NOMO-1 (cell line): ENCODE results near the gene BEST1.
A peak's percentile ranks its signal among the peaks of the same experiment; 100 is the strongest.
"Not testable (repeated sequence)": the region's sequence is repeated elsewhere in the genome, so short reads cannot be mapped to it uniquely, and the experiment has no call there.

Experiments used
- DNase-seq, 2 experiments: peaks; one replicate each; lab custom pipeline; 2025; ENCODE audit not compliant: unreplicated experiment in 2 of 2; lab: John Stamatoyannopoulos, UW

Gene BEST1

DNA sequence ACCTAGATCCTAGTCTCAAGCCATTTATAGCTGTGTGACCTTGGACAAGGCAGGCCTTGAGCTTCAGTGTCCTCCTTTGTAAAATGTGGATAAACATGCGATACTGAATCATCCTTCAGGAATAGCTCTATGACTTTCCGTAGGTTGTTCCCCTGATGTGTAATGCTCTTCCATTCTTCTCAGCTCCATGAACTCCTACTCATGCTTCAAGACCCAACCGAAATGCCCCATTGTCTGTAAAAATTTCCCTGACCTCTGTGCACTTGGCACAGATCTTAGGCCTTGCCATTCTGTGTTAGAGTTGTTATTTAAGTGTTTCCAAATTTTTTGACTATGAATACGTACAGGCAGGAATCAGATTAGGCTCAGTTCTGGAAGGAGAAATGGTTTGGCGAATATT is 3.3 kb upstream of the BEST1 start:
- DNase-seq, result no peak

DNA sequence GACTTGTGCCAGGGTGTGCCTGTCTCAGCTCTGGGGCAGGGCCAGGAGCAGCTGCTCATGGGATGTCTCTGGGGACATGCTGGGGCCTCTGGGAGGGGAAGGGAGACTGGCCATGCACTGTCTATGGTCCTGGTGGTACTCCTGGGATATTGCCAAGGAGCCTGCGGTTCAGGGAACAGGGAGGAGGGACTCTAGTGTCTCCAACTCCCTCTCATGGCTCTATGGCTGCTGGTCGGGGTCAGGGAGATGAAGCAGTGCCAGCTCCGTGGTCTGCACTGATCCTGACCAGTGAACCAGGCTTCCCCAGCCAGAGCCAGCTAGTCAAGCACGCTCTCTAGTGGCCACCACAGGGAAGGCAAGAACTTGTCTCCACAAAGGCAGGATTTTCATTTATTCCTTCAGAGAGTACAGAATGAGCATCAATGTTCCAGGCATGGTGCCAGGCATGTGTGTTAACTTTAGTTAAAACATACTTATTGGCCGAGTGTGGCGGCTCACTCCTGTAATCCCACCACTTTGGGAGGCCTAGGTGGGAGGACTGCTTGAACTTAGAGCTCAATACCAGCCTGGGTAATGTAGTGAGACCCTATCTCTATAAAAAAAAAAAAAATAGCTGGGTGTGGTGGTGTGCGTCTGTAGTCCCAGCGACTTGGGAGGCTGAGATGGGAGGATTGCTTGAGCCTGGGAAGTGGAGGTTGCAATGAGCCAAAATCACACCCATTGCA is 2.5 kb upstream of the BEST1 start:
- peak; percentile 43 to 77 for DNase-seq

DNA sequence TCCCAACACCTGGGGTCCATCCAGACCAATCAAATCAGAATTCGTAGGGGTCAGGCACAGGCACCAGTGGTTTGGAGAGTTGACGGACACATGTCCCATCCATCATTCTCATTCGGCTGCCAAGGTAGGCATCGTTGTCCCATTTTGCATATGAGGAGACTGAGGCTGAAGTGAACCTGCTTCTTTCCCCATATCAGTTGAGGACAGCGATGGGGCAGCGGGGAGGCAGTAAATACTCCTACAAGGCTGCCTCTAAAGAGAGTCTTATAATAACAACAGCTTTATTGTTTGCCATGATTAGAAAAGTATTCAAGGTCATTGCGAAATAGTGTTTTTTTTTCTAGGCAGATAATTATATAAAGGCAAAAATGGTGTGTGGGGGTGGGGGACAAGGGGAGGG is 1.6 kb upstream of the BEST1 start:
- DNase-seq, result no peak

DNA sequence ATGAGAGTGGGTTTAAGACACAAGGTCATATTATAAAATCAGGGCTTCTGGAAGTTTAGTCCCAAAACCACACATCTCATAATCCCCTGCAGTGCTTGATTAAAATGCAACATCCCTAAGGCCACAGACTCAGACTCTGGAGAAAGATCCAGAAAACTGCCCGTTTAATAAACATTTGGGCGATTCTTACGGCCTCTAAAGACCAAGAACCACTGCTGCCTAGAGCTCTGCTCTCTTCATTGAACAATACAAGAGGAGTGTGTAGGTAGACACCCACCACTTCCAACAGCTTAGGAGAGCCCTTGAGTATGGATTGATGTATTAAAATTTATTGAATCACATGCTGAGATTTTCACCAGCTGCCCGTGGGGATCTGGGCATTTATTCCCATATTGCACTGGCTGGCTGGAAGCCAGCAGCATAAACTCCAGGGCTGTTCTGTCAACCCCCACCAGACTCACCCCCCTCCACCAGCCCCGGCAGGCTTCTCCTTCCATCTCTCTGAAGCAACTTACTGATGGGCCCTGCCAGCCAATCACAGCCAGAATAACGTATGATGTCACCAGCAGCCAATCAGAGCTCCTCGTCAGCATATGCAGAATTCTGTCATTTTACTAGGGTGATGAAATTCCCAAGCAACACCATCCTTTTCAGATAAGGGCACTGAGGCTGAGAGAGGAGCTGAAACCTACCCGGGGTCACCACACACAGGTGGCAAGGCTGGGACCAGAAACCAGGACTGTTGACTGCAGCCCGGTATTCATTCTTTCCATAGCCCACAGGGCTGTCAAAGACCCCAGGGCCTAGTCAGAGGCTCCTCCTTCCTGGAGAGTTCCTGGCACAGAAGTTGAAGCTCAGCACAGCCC is 749 bp upstream of the BEST1 start:
- peak in 1 of 2 experiments; percentile 36 for DNase-seq

DNA sequence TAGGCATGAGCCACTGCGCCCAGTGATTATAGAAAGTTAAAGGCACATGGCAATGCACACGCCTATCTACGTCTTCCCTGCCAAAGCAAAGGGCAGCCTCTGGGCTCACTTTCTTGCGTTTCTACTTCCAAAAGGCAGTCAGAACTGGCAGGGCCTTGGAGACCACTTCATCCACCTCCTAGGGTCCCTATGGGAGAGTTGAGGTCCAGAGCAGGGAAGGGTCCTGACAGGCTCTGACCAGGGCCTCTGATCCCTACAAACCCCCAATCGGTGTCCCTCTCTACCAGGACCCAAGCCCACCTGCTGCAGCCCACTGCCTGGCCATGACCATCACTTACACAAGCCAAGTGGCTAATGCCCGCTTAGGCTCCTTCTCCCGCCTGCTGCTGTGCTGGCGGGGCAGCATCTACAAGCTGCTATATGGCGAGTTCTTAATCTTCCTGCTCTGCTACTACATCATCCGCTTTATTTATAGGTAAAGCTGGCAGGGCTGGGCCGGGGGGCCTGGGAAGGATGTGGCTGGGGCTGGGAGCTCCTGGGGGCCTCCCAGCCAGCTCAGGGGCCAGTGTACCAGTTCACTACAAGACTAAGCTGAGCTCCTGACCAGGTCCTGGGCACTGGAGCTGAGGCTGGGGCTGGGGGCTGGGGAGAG is 1.5 kb downstream of the BEST1 start:
- no peak for DNase-seq

DNA sequence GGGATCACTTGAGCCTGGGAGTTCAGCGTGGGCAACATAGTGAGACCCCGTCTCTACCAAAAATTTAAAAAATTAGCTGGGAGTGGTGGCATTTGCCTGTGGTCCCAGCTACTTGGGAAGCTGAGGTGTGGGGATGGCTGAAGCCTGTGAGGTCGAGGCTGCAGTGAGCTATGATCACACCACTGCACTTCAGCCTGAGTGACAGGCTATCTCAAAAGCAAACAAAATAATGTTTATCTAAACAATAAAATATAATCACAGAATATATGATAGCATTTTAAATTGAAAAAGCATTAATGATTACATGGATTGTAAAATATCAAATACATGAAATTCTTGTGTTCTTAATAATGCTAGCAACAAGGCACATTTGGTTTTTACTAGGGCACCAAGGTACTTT is 2.7 kb downstream of the BEST1 start:
- DNase-seq, result no peak

DNA sequence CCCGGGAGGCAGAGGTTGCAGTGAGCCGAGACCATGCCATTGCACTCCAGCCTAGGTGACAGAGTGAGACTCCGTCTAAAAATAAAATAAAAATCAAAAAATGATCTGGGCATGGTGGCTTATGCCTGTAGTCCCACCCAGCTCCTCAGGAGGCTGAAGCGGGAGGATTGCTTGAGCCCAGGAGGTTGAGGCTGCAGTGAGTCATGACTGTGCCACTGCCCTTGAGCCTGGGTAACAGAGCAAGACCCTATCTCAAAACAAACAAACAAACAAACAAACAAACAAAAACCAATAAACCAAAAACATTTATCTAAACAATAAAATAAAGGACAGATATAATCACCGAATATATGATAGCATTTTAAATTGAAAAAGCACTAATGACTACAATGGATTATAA is 3.5 kb downstream of the BEST1 start:
- not testable (repeated sequence) for DNase-seq

DNA sequence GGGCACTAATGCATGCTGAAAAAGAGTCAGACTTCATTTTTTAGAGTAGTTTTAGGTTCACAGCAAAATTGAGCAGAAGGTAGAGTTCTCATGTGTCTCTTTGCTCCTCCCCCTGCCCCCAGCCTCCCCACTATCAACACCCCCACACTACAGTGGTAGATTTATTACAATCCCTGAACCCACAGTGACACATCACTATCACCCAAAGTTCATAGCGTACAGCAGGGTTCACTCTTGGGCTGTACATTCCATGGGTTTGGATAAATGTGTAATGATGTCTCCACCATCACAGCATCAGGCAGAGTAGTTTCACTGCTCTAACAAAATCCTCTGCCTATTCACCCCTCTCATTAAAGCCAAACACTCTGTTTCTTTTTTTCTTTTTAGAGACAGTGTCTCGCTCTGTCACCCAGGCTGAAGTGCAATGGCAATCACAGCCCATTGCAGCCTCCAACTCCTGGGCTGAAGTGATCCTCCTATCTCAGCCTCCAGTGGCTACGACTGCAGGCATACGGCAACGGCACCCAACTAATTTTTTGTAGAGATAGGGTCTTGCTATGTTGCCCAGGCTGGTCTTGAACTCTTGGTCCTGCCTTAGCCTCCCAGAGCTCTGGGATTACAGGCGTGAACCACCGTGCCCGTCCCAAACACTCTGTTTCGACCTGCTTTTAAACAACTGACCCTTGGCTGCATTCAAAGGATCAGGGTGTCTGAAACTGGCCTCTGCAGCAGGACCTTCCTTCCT is 4.1 kb downstream of the BEST1 start:
- no peak for DNase-seq

DNA sequence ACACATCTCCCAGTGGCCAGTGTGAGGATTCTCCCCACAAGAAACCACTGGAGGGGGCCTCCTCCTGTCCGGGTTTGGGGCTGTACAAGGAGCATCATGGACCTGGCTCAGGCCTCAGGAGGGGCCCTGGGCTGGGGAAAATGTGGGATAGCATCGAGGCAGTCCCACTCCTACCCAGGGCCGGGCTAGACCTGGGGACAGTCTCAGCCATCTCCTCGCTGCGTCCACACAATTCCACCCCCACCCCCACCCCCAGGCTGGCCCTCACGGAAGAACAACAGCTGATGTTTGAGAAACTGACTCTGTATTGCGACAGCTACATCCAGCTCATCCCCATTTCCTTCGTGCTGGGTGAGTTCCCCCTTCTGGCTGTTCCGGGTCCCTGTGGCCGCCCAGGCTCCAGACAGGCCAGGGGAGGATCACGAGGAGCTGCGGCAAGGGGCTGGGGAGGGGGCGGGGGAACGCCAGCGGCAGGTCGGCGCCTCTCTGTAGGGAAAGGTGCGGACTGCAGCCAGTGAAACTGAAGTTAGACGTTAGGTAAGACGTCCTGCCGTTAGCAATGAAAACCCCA is 4.8 kb downstream of the BEST1 start:
- DNase-seq, result peak; percentile 82 to 84

DNA sequence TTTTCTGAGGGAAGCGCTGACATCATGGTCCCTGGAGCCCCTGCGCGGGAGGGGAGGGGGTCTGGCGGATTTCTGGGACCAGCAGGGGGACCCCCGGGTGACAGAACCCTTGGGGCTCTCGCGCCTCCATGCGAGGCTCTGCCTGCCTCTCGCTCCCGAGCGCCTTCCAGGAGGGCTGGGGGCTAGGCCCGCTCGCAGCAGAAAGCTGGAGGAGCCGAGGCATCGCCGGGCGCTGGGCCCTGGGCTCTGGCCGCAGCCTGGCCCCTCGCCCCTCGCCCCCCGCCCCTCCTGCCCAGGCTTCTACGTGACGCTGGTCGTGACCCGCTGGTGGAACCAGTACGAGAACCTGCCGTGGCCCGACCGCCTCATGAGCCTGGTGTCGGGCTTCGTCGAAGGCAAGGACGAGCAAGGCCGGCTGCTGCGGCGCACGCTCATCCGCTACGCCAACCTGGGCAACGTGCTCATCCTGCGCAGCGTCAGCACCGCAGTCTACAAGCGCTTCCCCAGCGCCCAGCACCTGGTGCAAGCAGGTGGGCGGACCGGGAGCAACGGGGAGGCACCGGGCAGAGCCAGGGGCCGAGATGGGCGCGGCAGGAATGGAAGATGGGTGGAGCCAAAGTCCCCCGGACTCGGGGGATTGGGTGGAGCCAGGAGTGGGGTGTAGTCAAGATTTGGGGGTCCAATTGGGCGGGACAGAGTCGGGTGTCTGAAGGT is 5.4 kb downstream of the BEST1 start:
- DNase-seq, result no peak

DNA sequence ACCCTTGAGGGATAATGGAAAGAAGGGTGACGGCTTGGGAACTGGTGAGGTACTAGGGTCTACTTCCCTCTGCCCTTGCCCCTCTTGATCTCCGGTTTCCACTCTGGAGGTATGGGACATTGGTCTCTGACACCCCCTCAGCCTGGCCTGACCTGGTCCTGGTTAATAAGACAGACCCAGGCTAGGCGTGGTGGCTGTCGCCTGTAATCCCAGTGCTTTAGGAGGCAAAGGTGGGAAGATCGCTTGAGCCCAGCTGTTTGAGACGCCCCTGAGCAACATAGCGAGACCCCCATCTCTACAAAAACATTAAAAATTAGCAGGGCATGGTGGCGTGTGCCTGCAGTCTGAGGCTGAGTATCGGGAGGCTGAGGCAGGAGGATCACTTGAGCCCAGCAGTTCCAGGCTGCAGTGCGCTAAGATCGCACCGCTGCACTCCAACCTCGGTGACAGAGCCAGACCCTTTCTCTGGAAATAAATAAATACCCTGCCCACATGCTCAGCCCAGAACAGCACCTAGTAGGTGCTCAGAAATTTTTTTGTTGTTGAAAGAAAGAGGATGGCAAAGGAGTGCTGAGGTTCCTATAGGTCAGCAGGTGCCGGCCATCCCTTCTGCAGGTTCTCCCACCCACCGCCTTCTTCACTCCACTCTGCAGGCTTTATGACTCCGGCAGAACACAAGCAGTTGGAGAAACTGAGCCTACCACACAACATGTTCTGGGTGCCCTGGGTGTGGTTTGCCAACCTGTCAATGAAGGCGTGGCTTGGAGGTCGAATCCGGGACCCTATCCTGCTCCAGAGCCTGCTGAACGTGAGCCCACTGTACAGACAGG is 6.3 kb downstream of the BEST1 start:
- no peak for DNase-seq

DNA sequence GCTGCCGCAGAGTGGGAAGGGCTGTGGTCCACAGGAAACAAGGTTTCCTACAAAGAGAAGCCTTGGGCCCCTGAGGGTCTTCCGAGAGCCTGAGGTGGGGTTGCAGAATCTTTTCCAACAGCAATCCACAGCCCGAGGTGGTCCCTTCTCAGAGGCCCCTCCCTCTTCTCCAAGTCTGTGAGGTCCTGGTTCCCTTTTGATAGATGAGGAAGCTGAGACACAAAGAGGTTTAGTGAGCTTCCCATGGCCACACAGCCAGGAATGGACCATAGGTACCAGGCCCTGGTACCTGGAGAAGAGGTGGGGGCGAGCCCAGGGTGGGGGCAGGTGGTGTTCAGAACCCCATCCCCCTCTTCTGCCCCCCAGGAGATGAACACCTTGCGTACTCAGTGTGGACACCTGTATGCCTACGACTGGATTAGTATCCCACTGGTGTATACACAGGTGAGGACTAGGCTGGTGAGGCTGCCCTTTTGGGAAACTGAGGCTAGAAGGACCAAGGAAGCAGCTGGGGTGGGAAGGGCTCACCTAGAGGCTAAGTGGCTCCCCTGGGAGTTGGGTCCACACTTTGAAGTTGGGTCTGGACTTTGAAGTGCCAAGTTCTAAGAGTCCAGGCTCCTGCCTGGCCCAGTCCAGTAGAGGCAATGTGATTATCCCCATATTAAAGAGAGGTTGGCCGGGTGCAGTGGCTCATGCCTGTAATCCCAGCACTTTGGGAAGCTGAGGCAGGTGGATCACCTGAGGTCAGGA is 7.0 kb downstream of the BEST1 start:
- DNase-seq, result no peak

DNA sequence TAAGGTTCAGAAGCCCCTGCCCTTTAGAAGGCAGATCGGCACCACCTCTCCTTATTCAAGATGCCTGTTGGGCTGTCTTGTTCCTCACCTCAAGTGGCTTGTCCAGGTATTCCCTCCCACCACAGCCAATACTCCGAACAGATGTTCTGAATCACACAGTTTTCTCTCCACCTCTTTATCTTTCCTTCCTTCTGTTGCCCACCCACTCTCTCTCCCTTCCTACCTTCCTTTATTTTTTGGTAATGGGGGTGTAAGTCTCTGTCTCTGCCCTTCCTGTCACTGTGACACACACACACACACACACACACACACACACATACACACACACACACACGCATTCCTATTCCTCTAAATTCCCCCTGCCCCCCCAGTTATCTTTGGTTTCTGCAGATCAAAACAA is 8.4 kb downstream of the BEST1 start:
- no peak for DNase-seq

DNA sequence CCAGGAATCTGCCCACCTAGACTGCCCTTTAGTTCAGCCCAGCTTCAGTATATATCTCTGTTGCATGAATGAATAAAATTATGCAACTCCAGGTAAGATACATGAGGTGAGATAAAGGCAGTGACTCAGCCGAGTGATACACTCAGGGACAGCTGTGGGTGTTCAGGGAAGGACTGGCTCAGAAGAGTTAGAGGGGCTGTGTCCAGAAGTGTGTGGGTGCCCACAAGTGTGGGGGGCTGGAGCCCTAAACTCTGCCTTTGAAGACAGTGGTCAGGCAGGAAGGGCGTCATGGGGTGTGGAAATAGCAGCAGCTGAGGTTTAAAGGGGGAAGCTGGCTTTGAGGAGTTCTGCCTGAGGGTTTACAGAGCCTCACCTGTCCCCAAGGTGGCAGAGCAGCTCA is 9.0 kb downstream of the BEST1 start:
- no peak for DNase-seq

DNA sequence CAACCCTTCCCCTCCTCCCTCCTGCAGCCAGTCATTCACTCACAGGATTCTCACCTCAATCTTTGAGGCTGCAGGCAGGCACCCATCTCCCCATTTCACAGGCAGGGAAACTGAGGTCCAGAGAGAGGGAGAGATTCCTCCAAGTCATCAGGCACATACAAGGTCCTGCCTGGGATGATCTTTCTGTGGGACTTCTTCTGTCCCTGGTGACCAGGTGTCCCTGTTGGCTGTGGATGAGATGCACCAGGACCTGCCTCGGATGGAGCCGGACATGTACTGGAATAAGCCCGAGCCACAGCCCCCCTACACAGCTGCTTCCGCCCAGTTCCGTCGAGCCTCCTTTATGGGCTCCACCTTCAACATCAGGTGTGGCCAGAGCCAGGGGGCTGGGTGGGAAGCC is 9.5 kb downstream of the BEST1 start:
- no peak for DNase-seq

DNA sequence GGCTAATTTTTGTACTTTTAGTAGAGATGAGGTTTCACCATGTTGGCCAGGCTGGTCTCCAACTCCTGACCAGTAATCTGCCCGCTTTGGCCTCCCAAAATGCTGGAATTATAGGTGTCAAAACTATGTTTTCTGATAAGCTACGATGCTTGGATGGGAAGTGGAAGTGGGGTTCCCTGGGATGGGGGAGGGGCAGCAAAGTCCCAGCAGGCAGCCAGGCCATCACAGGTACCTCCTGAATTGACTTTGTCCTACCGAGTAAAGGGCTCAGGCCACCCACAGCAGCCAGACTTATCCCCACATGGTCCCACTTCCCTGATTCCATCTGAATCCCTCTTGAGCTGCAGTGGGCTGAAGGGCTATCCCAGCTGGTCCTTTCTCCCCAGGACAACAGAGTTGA is 10.4 kb downstream of the BEST1 start:
- no peak for DNase-seq

DNA sequence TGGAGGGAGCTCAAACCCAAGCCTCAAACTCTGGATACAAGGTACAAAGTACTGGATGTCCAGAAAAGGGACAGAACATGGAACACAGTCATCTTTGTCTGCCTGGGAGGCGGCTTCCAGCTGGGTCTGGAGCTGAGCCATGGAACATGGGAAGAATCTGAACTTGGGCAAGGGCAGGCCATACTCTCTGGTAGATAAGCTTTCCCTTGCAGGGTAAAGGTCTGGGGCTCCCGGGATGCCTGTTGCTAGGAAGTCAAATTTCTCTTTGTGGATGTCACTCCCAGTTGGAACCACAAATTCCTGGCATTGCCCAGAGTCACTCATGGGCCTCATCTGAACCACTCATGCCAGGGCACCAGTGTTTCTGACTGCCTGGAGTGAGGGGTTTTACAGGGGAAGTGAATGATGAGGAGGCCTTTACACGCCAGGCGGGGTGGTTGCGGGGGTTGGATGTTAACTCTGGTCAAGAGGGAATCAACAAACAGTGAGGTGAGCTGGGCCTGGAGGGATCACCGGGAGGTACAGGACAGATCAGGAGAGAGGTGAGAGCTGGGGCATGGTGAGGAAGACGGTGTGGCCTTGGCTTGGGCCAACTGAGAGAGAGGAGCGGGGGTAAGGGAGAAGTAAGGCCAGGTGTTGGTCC is 11.5 kb downstream of the BEST1 start:
- DNase-seq, result no peak
